HepG2 (cell line): Measurements from ENCODE around the gene FBXL20. TPM values are rescaled to one million over a fixed set of nuclear protein-coding genes. Genes with fewer than 3 reads are reported as not detected.
A peak's percentile ranks its signal among the peaks of the same experiment; 100 is the strongest.

Experiments
- AGO1 ChIP-seq: fragments of 200-400 bp; formaldehyde crosslinking; IDR thresholded peaks from 2 replicates; pipeline ENCODE4 v1.6.1; 2017; ENCODE audit warnings: mild to moderate bottlenecking, low read depth, low read length, moderate library complexity; ENCODE audit not compliant: poor library complexity, severe bottlenecking
- ARID4A ChIP-seq: sonication (generic); formaldehyde crosslinking; IDR thresholded peaks from 2 replicates; pipeline ENCODE4 v1.5.0; 2020; ENCODE audit warnings: mild to moderate bottlenecking, missing genetic modification reagents, borderline replicate concordance
- BRD4 ChIP-seq: sonication (generic); formaldehyde crosslinking; IDR thresholded peaks from 2 replicates; pipeline ENCODE4 v1.4.0; 2020; ENCODE audit warnings: missing genetic modification reagents
- CEBPG ChIP-seq: IDR thresholded peaks from 2 replicates; pipeline ENCODE4 v1.6.1; 2016
- GABPA ChIP-seq, 2 experiments: IDR thresholded peaks; 2 replicates each; pipeline ENCODE4 v1.6.1; 2011 to 2016; ENCODE audit warnings: low read depth in 2 of 2, low read length in 1 of 2, missing biosample characterization in 1 of 2, missing genetic modification characterization in 1 of 2
- MAF1 ChIP-seq: sonication (generic); formaldehyde crosslinking; IDR thresholded peaks from 2 replicates; pipeline ENCODE4 v1.5.0; 2020; ENCODE audit warnings: missing genetic modification reagents, borderline replicate concordance
- MYC ChIP-seq: sonication (generic); formaldehyde crosslinking; IDR thresholded peaks from 2 replicates; pipeline ENCODE4 v1.9.0; 2021; ENCODE audit warnings: missing genetic modification reagents, borderline replicate concordance
- NONO ChIP-seq, 2 experiments: fragments of 450-650 bp in 1 of 2; sonication (generic) in 1 of 2; formaldehyde crosslinking in 1 of 2; IDR thresholded peaks in 1 of 2; conservative IDR thresholded peaks in 1 of 2; 2 replicates each; pipeline versions ENCODE4 v1.6.1 to v1.8.0; 2017 to 2022; ENCODE audit warnings: mild to moderate bottlenecking in 1 of 2, missing genetic modification reagents in 1 of 2, moderate library complexity in 1 of 2
- POLR2G ChIP-seq: fragments of 200-400 bp; formaldehyde crosslinking; IDR thresholded peaks from 2 replicates; pipeline ENCODE4 v1.6.1; 2018; ENCODE audit warnings: mild to moderate bottlenecking, low read depth, low read length, moderate library complexity
- RFX5 ChIP-seq: IDR thresholded peaks from 2 replicates; pipeline ENCODE4 v1.6.1; 2011; ENCODE audit warnings: low read depth, low read length, improper control_type of control experiment
- ZNF280D ChIP-seq: sonication (generic); formaldehyde crosslinking; IDR thresholded peaks from 2 replicates; pipeline ENCODE4 v1.5.1; 2020; ENCODE audit warnings: mild to moderate bottlenecking, missing genetic modification reagents
- ZNF564 ChIP-seq: sonication (generic); formaldehyde crosslinking; IDR thresholded peaks from 2 replicates; pipeline ENCODE4 v1.8.1; 2023; ENCODE audit warnings: mild to moderate bottlenecking, missing genetic modification reagents
- ZNF570 ChIP-seq: sonication (generic); formaldehyde crosslinking; IDR thresholded peaks from 2 replicates; pipeline ENCODE4 v1.4.0; 2020; ENCODE audit warnings: mild to moderate bottlenecking, missing genetic modification reagents, borderline replicate concordance
- ZSCAN12 ChIP-seq: sonication (generic); formaldehyde crosslinking; IDR thresholded peaks from 2 replicates; pipeline ENCODE4 v1.9.0; 2021; ENCODE audit warnings: mild to moderate bottlenecking, missing genetic modification reagents
- ZSCAN25 ChIP-seq: sonication (generic); formaldehyde crosslinking; IDR thresholded peaks from 2 replicates; pipeline ENCODE4 v1.8.0; 2022; ENCODE audit warnings: mild to moderate bottlenecking, missing genetic modification reagents
- polyA plus RNA-seq, 8 experiments: library from polyadenylated mRNA; depleted of rRNA in 3 of 8; stranded (reverse) in 7 of 8; unstranded in 1 of 8; fragments of >200 nt; fragmentation: Illumina TruSeq in 4 of 8; extraction: Trizol in 4 of 8; gene quantifications; 2 replicates each; pipeline versions ENCODE4 v1.2.1 to v1.2.3, GENCODE V29; 2011 to 2016; ENCODE audit warnings: low read depth in 4 of 8, missing spikeins in 1 of 8, mixed read lengths in 1 of 8; ENCODE audit not compliant: insufficient read depth in 1 of 8
- total RNA-seq, 5 experiments: library from RNA; depleted of rRNA; stranded (reverse); fragments of >200 nt; fragmentation: Illumina TruSeq; extraction: Trizol; gene quantifications; 2 replicates each; pipeline ENCODE4 v1.2.3, GENCODE V29; 2016; ENCODE audit warnings: low read depth in 1 of 5
- TF ChIP-seq, protein P1 (sequence below): sonication (generic); formaldehyde crosslinking; IDR thresholded peaks from 2 replicates; pipeline ENCODE4 v1.4.0; 2020; ENCODE audit warnings: missing genetic modification reagents
- TF ChIP-seq, protein P2 (sequence below): IDR thresholded peaks from 2 replicates; pipeline ENCODE4 v1.6.1; 2012; ENCODE audit warnings: low read depth, low read length, improper control_type of control experiment

FBXL20 gene
- total and polyA plus RNA-seq, 2 of the 13 experiments (the other 11 are each of a cell fraction or from before 2014, with no cell fraction given) = 10.2 to 10.3 TPM

GRCh38 chr17:39401412-39402243 lies at the start of gene FBXL20 (continued):
- TF ChIP-seq, protein P1, sequence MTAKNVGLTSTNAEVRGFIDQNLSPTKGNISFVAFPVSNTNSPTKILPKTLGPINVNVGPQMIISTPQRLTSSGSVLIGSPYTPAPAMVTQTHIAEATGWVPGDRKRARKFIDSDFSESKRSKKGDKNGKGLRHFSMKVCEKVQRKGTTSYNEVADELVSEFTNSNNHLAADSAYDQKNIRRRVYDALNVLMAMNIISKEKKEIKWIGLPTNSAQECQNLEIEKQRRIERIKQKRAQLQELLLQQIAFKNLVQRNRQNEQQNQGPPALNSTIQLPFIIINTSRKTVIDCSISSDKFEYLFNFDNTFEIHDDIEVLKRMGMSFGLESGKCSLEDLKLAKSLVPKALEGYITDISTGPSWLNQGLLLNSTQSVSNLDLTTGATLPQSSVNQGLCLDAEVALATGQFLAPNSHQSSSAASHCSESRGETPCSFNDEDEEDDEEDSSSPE (CRISPR knock-in tag) = peak; percentile 69; the same call in 1 of the 2 replicates
- TF ChIP-seq ZSCAN12 (CRISPR knock-in tag) (no peak), ZNF280D (0 out of 2 replicates have a peak, but pooled peaks have one; percentile 12), NONO (IDR thresholded peaks at IDR 0.05) (no peak), NONO (CRISPR knock-in tag; conservative IDR thresholded peaks at IDR 0.05) (0 out of 2 replicates have a peak, but pooled peaks have one; percentile 1), ZSCAN25 (CRISPR knock-in tag) (peak; percentile 46; the same call in 1 of the 2 replicates), BRD4 (no peak), GABPA (IDR thresholded peaks at IDR 0.05; ENCODE audit: low read depth, low read length) (no peak), GABPA (CRISPR knock-in tag; IDR thresholded peaks at IDR 0.05; ENCODE audit: low read depth) (no peak), AGO1 (peak; percentile 4), ZNF570 (CRISPR knock-in tag) (peak; percentile 24; the same call in 1 of the 2 replicates), ZNF564 (CRISPR knock-in tag) (0 out of 2 replicates have a peak, but pooled peaks have one; percentile 49), POLR2G (peak; percentile 82), MAF1 (peak; percentile 69; the same call in 1 of the 2 replicates), CEBPG (CRISPR knock-in tag) (no peak), ARID4A (CRISPR knock-in tag) (peak; percentile 96), MYC (CRISPR knock-in tag) (peak; percentile 82; the same call in 1 of the 2 replicates), RFX5 (peak; percentile 58)
- TF ChIP-seq, protein P2, sequence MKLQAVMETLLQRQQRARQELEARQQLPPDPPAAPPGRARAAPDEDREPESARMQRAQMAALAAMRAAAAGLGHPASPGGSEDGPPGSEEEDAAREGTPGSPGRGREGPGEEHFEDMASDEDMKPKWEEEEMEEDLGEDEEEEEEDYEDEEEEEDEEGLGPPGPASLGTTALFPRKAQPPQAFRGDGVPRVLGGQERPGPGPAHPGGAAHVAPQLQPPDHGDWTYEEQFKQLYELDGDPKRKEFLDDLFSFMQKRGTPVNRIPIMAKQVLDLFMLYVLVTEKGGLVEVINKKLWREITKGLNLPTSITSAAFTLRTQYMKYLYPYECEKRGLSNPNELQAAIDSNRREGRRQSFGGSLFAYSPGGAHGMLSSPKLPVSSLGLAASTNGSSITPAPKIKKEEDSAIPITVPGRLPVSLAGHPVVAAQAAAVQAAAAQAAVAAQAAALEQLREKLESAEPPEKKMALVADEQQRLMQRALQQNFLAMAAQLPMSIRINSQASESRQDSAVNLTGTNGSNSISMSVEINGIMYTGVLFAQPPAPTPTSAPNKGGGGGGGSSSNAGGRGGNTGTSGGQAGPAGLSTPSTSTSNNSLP = no peak
